Breast epithelium (tissue), 3 donors: ENCODE data around the gene KCNIP4.

Experiments
- POLR2AphosphoS5 ChIP-seq, 3 donors: sonication (generic); formaldehyde crosslinking; IDR thresholded peaks; one replicate each; pipeline ENCODE4 v1.6.1; 2017; ENCODE audit warnings: antibody characterized with exemption in 3 of 3
- TF ChIP-seq, protein P1 (sequence below), 3 donors: fragments of 450-650 bp; IDR thresholded peaks; one replicate each; pipeline ENCODE4 v1.5.1; 2016 to 2017; ENCODE audit warnings: antibody characterized with exemption in 3 of 3, mild to moderate bottlenecking in 3 of 3, moderate library complexity in 3 of 3

DNA sequence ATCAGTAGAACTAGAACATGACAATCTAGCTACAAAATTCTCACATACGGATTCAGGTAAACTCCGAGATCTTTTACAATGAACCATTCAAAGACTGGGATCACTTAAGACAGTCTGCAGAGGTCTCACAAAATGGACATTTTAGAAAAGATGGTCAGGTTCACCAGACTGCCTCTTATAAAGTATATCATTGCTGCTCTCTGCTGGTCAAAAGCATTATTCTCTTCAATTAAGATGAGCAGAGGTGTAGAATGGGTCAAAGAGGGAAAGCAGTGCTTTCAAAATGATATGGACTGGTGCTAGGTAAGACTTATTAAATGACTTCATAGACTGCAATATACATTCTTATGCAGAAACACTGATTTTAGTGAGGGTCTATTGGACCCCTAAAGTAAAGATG, 813.6 kb downstream of the KCNIP4 start:
- TF ChIP-seq, protein P1, sequence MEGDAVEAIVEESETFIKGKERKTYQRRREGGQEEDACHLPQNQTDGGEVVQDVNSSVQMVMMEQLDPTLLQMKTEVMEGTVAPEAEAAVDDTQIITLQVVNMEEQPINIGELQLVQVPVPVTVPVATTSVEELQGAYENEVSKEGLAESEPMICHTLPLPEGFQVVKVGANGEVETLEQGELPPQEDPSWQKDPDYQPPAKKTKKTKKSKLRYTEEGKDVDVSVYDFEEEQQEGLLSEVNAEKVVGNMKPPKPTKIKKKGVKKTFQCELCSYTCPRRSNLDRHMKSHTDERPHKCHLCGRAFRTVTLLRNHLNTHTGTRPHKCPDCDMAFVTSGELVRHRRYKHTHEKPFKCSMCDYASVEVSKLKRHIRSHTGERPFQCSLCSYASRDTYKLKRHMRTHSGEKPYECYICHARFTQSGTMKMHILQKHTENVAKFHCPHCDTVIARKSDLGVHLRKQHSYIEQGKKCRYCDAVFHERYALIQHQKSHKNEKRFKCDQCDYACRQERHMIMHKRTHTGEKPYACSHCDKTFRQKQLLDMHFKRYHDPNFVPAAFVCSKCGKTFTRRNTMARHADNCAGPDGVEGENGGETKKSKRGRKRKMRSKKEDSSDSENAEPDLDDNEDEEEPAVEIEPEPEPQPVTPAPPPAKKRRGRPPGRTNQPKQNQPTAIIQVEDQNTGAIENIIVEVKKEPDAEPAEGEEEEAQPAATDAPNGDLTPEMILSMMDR (IDR thresholded peaks at IDR 0.05): no peak
- TF ChIP-seq POLR2AphosphoS5 (IDR thresholded peaks at IDR 0.05): no peak
